CD14-positive monocyte (primary cell): ENCODE measurements around the gene RSRP1. TPM values are rescaled to one million over a fixed set of nuclear protein-coding genes. Genes with fewer than 3 reads are reported as not detected.

Source experiments
- DNase-seq, 3 donors: peaks; one replicate each; pipeline ENCODE4 v3.0.0-alpha.2; 2011 to 2022
- H2AFZ ChIP-seq: 2 replicates; pipeline ENCODE4 v1.6.0; 2012; ENCODE audit warnings: mild to moderate bottlenecking, low read depth, low read length, inconsistent platforms; ENCODE audit not compliant: insufficient read depth, poor library complexity, severe bottlenecking
- H3K27ac ChIP-seq, 2 donors: 1 replicate in 1 of 2; 2 replicates in 1 of 2; pipeline ENCODE4 v1.5.1; 2012 to 2013; ENCODE audit warnings: low read length in 2 of 2, control low read depth in 1 of 2, inconsistent platforms in 1 of 2, low read depth in 1 of 2, mild to moderate bottlenecking in 1 of 2
- H3K27me3 ChIP-seq, 2 donors: one replicate each; pipeline versions ENCODE4 v1.6.0 to v1.6.1; 2011 to 2013; ENCODE audit warnings: low read length in 2 of 2; ENCODE audit not compliant: control insufficient read depth in 2 of 2, insufficient read depth in 2 of 2
- H3K36me3 ChIP-seq, 2 donors: replicated peaks in 1 of 2; 1 replicate in 1 of 2; 2 replicates in 1 of 2; pipeline versions ENCODE4 v1.5.1 to v1.6.1; 2012 to 2013; ENCODE audit warnings: low read length in 2 of 2, control low read depth in 1 of 2, inconsistent platforms in 1 of 2, mild to moderate bottlenecking in 1 of 2; ENCODE audit not compliant: insufficient read depth in 2 of 2, control insufficient read depth in 1 of 2
- H3K4me1 ChIP-seq, 2 donors: 1 replicate in 1 of 2; 2 replicates in 1 of 2; pipeline versions ENCODE4 v1.5.1 to v1.6.1; 2012 to 2013; ENCODE audit warnings: low read length in 2 of 2, control low read depth in 1 of 2, inconsistent platforms in 1 of 2, mild to moderate bottlenecking in 1 of 2, moderate library complexity in 1 of 2; ENCODE audit not compliant: insufficient read depth in 2 of 2, control insufficient read depth in 1 of 2
- H3K4me2 ChIP-seq: replicated peaks from 2 replicates; pipeline ENCODE3; 2012; ENCODE audit warnings: low read length, moderate library complexity, mild to moderate bottlenecking; ENCODE audit not compliant: poor library complexity, severe bottlenecking; ENCODE audit errors: extremely low read depth
- H3K4me3 ChIP-seq, 3 experiments: fragments of 200-600 bp in 1 of 3; sonication (generic) in 1 of 3; replicated peaks in 1 of 3; 1 replicate in 2 of 3; 2 replicates in 1 of 3; pipeline ENCODE4 v1.5.1; 2011 to 2013; ENCODE audit warnings: low read length in 3 of 3, mild to moderate bottlenecking in 3 of 3, control low read depth in 2 of 3, low read depth in 2 of 3, inconsistent platforms in 1 of 3, moderate library complexity in 1 of 3
- H3K79me2 ChIP-seq: 2 replicates; pipeline ENCODE4 v1.6.0; 2012; ENCODE audit warnings: mild to moderate bottlenecking, control low read depth, inconsistent platforms, low read length, moderate library complexity; ENCODE audit not compliant: insufficient read depth
- H3K9ac ChIP-seq: 2 replicates; pipeline ENCODE4 v1.6.0; 2017; ENCODE audit warnings: low read length, mild to moderate bottlenecking; ENCODE audit not compliant: insufficient read depth, poor library complexity, severe bottlenecking
- H3K9me3 ChIP-seq, 2 donors: replicated peaks in 1 of 2; 1 replicate in 1 of 2; 2 replicates in 1 of 2; pipeline versions ENCODE4 v1.5.1 to v1.6.1; 2012 to 2013; ENCODE audit warnings: low read length in 2 of 2, control low read depth in 1 of 2; ENCODE audit not compliant: control insufficient read depth in 1 of 2, insufficient read depth in 1 of 2
- H4K20me1 ChIP-seq: 2 replicates; pipeline ENCODE4 v1.6.0; 2012; ENCODE audit warnings: mild to moderate bottlenecking, low read length, control low read depth, moderate library complexity; ENCODE audit not compliant: insufficient read depth
- H3K27ac Mint-ChIP-seq, 7 donors: one replicate each; pipeline ENCODE4 v1.8.0; 2020; ENCODE audit warnings: mild to moderate bottlenecking in 7 of 7, mixed read lengths in 7 of 7, moderate library complexity in 6 of 7, inconsistent platforms in 2 of 7
- H3K27me3 Mint-ChIP-seq, 3 donors: one replicate each; pipeline ENCODE4 v1.8.0; 2021 to 2022; ENCODE audit warnings: low read depth in 3 of 3, mild to moderate bottlenecking in 3 of 3, mixed read lengths in 3 of 3, moderate library complexity in 3 of 3, inconsistent platforms in 1 of 3
- H3K36me3 Mint-ChIP-seq, 2 donors: one replicate each; pipeline ENCODE4 v1.8.0; 2020; ENCODE audit warnings: mixed read lengths in 2 of 2, inconsistent platforms in 1 of 2, mild to moderate bottlenecking in 1 of 2
- H3K4me1 Mint-ChIP-seq: one replicate; pipeline ENCODE4 v1.8.0; 2020; ENCODE audit warnings: mild to moderate bottlenecking, mixed read lengths
- H3K4me3 Mint-ChIP-seq, 2 donors: one replicate each; pipeline ENCODE4 v1.8.0; 2020; ENCODE audit warnings: mild to moderate bottlenecking in 2 of 2, mixed read lengths in 2 of 2, moderate library complexity in 1 of 2
- H3K9me3 Mint-ChIP-seq, 7 donors: one replicate each; pipeline ENCODE4 v1.8.0; 2020 to 2022; ENCODE audit warnings: mixed read lengths in 7 of 7, mild to moderate bottlenecking in 6 of 7, moderate library complexity in 6 of 7, inconsistent platforms in 2 of 7
- CTCF ChIP-seq: fragments of 200-600 bp; IDR thresholded peaks from one replicate; pipeline ENCODE4 v1.8.0; 2022; ENCODE audit warnings: antibody characterized with exemption, mild to moderate bottlenecking
- WGBS: methylation state at CpG from one replicate; pipeline ENCODE4 v1.1.5; 2013; ENCODE audit warnings: missing lambda C conversion rate; ENCODE audit not compliant: insufficient coverage; 5-methylcytosine and 5-hydroxymethylcytosine counted together
- intact Hi-C, 2 donors: fragments of 100-400 bp; cut with micrococcal nuclease; formaldehyde crosslinking; loops; one replicate each; pipeline versions ENCODE4 v1.15.0 to v1.15.1; 2023
- polyA plus RNA-seq, 3 donors: library from polyadenylated mRNA; depleted of rRNA in 1 of 3; unstranded in 2 of 3; stranded (reverse) in 1 of 3; fragments of 300-500 nt in 2 of 3; fragments of >200 nt in 1 of 3; fragmentation: Illumina TruSeq in 2 of 3; gene quantifications; 1 replicate in 2 of 3; 2 replicates in 1 of 3; pipeline ENCODE4 v1.2.3, GENCODE V29; 2012 to 2021

Gene RSRP1
- polyA plus RNA-seq, 3 donors = 23.6 to 272 (median 30.2) TPM

GRCh38 chr1:25208092-25208491, 39.2 kb downstream of the RSRP1 start:
- H3K4me3 ChIP-seq = no peak overlapping the region
- H3K36me3 ChIP-seq = no peaks in the 10 kb centered on the region
- no peaks in the 10 kb centered on the region for H3K27me3 ChIP-seq
- H4K20me1 ChIP-seq = no peaks in the 10 kb centered on the region
- DNase-seq = no peak
- Mint-ChIP-seq H3K4me1 (peaks cover 4% of the 10 kb centered on the region), H3K9me3 (no peaks in the 10 kb centered on the region), H3K27ac (no peak overlapping the region), H3K4me3 (no peak overlapping the region), H3K36me3 (no peaks in the 10 kb centered on the region), H3K27me3 (peaks cover 4 to 9% (median 6%) of the 10 kb centered on the region in 3 donors)
- no peak overlapping the region for H2AFZ ChIP-seq
- no peaks in the 10 kb centered on the region for H3K4me1 ChIP-seq
- no peaks in the 10 kb centered on the region for H3K79me2 ChIP-seq
- no peak overlapping the region for H3K27ac ChIP-seq
- intact Hi-C loops = loop anchor here (5.0 to 10.0 kb wide), 2 partner anchors 106 to 293 kb away; no protein-coding TSS in a partner anchor
- TF ChIP-seq CTCF = no peak
- no peak overlapping the region for H3K9ac ChIP-seq
- no CpG with 5 or more reads among the region's 1 CpG for WGBS
- H3K4me2 ChIP-seq = no peak overlapping the region
- no peaks in the 10 kb centered on the region for H3K9me3 ChIP-seq

GRCh38 chr1:25206201-25206600, 41.1 kb downstream of the RSRP1 start:
- intact Hi-C loops = loop anchor here (5.0 to 10.0 kb wide), 2 partner anchors 104 to 291 kb away; no protein-coding TSS in a partner anchor
- no peak for DNase-seq
- no peaks in the 10 kb centered on the region for H3K9me3 ChIP-seq
- H2AFZ ChIP-seq = no peak overlapping the region
- H3K4me1 Mint-ChIP-seq = peaks cover 4% of the 10 kb centered on the region
- H3K9ac ChIP-seq = no peak overlapping the region
- H3K79me2 ChIP-seq = no peaks in the 10 kb centered on the region
- H3K4me3 ChIP-seq = no peak overlapping the region
- H3K36me3 ChIP-seq = no peaks in the 10 kb centered on the region
- no peak for TF ChIP-seq CTCF
- no peaks in the 10 kb centered on the region for H3K36me3 Mint-ChIP-seq
- H3K27ac Mint-ChIP-seq = no peak overlapping the region
- H3K4me2 ChIP-seq = no peak overlapping the region
- no peaks in the 10 kb centered on the region for H3K9me3 Mint-ChIP-seq
- WGBS = 100% methylated on average over 4 of the region's 5 CpGs
- peaks cover 2 to 8% (median 5%) of the 10 kb centered on the region in 3 donors for H3K27me3 Mint-ChIP-seq
- H3K27me3 ChIP-seq = no peaks in the 10 kb centered on the region
- no peak overlapping the region for H3K27ac ChIP-seq
- no peaks in the 10 kb centered on the region for H3K4me1 ChIP-seq
- no peaks in the 10 kb centered on the region for H4K20me1 ChIP-seq
- H3K4me3 Mint-ChIP-seq = no peak overlapping the region
